Loucy (cell line): ENCODE measurements around the gene PPIL1.

Experiments
- EZH2phosphoT487 ChIP-seq: fragments of 200-600 bp; IDR thresholded peaks from 2 replicates; pipeline ENCODE4 v1.6.1; 2018; ENCODE audit warnings: antibody characterized with exemption, mild to moderate bottlenecking, moderate library complexity, borderline replicate concordance
- TF ChIP-seq, protein P1 (sequence below): fragments of 200-600 bp; sonication (generic); conservative IDR thresholded peaks from 2 replicates; pipeline ENCODE4 v1.5.1; 2014; ENCODE audit warnings: mild to moderate bottlenecking, antibody characterized with exemption, low read length

DNA sequence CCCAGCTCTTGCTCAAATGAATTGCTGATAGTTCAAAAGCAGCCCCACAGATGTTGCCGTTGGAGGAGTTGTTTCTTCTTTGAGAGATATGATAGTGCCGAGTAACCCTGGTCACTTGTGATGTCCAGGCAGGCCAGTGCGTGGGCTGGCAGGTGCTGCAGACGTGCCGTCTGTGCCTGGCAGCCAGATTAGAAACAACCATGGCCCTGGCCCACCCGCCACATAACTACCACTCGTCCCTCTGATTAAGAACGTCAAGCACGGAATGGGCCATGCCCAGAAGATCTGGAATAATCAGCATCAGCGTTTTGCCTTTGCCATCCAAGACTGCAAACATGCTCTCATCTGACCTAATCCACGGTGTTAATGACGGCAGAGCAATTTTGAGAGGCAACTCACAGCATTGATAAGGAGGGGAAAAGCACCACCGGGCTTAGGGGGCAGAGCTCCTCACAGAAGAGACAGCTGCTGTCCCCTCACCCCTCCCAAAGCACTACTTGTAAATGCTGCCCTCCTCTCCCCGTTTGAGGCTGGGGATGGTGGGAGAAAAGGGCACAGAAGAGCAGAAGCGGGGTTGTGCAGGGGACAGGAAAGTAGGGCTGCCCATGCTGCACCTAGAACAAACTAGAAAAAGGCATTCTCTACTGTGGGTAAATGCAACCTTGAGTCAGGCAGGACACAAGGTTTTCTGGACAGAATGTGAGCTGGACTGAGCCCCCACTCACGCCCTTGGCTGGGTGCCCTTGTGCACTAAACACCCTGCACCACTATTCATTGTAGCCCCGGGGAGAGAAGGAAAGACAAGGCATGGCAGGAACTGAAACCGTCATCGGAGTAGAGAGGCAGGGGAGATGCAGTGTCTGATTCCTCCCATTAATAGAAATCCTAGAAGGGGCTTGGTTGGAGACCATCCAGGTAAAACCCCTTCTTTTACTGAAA lies 30.1 kb downstream of the PPIL1 start:
- TF ChIP-seq, protein P1, sequence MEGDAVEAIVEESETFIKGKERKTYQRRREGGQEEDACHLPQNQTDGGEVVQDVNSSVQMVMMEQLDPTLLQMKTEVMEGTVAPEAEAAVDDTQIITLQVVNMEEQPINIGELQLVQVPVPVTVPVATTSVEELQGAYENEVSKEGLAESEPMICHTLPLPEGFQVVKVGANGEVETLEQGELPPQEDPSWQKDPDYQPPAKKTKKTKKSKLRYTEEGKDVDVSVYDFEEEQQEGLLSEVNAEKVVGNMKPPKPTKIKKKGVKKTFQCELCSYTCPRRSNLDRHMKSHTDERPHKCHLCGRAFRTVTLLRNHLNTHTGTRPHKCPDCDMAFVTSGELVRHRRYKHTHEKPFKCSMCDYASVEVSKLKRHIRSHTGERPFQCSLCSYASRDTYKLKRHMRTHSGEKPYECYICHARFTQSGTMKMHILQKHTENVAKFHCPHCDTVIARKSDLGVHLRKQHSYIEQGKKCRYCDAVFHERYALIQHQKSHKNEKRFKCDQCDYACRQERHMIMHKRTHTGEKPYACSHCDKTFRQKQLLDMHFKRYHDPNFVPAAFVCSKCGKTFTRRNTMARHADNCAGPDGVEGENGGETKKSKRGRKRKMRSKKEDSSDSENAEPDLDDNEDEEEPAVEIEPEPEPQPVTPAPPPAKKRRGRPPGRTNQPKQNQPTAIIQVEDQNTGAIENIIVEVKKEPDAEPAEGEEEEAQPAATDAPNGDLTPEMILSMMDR, result no peak
- TF ChIP-seq EZH2phosphoT487, result no peak
